ENCODE data around the gene RANBP1. TPM values are rescaled to one million over a fixed set of nuclear protein-coding genes. Genes with fewer than 3 reads are reported as not detected.

Gene RANBP1
- total RNA-seq, 3 donors from 2014 or later, result 453 to 533 (median 503) TPM

Other genes with a start within 250 kb of the RANBP1 start
- gene COMT, start 174.3 kb upstream of the RANBP1 start, total RNA-seq, result 100 to 1,000 TPM in 1 of 3 donors, 10 to 100 TPM in 2; 95.0 to 118 (median 95.5) TPM
- gene TXNRD2, start 174.3 kb upstream of the RANBP1 start, total RNA-seq, result 10 to 100 TPM; 15.4 to 21.6 (median 19.4) TPM
- gene ARVCF, start 99.3 kb upstream of the RANBP1 start, total RNA-seq, result 1 to 10 TPM; 2.3 to 3.6 (median 2.8) TPM
- 10 to 100 TPM; 23.1 to 26.8 (median 25.3) TPM for gene TANGO2, start 95.0 kb upstream of the RANBP1 start, total RNA-seq
- gene DGCR8, start 35.9 kb upstream of the RANBP1 start, total RNA-seq, result 10 to 100 TPM; 56.2 to 65.3 (median 60.9) TPM
- 100 to 1,000 TPM; 143 to 161 (median 146) TPM for gene TRMT2A, start 1.1 kb downstream of the RANBP1 start, total RNA-seq
- 10 to 100 TPM; 88.2 to 99.5 (median 89.5) TPM for gene ZDHHC8, start 15.7 kb downstream of the RANBP1 start, total RNA-seq
- not detected for gene CCDC188, start 35.0 kb downstream of the RANBP1 start, total RNA-seq
- gene RTN4R, start 152.2 kb downstream of the RANBP1 start, total RNA-seq, result 1 to 10 TPM in 2 of 3 donors, under 1 TPM in 1; 0.89 to 1.4 (median 1.0) TPM
- gene DGCR6L, start 204.0 kb downstream of the RANBP1 start, total RNA-seq, result 10 to 100 TPM; 30.3 to 38.1 (median 33.2) TPM